NB4 (cell line): ENCODE results near the gene SLC23A1.

ENCODE experiments used
- DNase-seq: peaks from one replicate; pipeline ENCODE4 v3.0.0; 2010; ENCODE audit warnings: low read depth
- H3K4me3 ChIP-seq: one replicate; pipeline ENCODE4 v1.5.1; 2011; ENCODE audit warnings: mild to moderate bottlenecking, low read depth, low read length, moderate library complexity
- MYC ChIP-seq: IDR thresholded peaks from 2 replicates; pipeline ENCODE4 v1.6.1; 2011; ENCODE audit warnings: low read depth, low read length
- POLR2A ChIP-seq: IDR thresholded peaks from 2 replicates; pipeline ENCODE4 v1.6.1; 2011; ENCODE audit warnings: mild to moderate bottlenecking; ENCODE audit not compliant: insufficient read length; ENCODE audit errors: extremely low read depth
- TF ChIP-seq, protein P1 (sequence below): IDR thresholded peaks from one replicate; pipeline ENCODE4 v1.5.1; 2012; ENCODE audit warnings: low read depth, low read length
- TF ChIP-seq, protein P2 (sequence below): IDR thresholded peaks from 2 replicates; pipeline ENCODE4 v1.6.1; 2011; ENCODE audit warnings: low read depth, low read length

SLC23A1 gene

DNA sequence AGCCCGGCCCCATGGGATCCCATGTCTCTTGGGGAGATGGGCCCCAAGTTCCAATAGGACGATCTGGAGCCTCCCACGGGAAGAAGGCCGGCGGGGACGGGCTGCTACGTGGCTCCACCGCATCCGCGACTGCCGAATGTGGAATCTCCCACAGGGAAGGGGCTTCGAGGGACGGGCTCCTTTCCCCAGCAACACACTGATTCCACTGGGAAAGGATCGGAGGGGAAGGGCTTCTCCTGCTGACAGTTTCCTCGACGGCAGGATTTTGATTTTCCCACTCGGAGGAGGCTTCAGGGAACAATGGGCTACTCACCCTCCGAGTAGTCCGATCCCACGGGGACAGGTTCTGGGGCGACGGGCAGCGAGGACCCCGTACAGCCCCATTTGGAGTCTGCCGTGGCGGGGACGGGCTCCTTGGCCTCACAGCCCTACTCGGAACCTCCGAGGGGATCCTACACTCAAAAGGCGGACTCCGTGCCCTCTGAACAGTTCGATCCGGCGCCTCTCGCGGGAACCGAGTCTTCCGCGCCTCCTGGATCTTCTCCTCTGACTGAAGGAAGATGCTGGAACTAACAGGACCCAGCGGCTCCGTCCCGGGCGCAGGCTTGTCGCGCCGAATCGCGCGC lies 10.5 kb upstream of the SLC23A1 start:
- no peak for DNase-seq
- peak overlapping the region; percentile 70 for H3K4me3 ChIP-seq
- TF ChIP-seq, protein P1, sequence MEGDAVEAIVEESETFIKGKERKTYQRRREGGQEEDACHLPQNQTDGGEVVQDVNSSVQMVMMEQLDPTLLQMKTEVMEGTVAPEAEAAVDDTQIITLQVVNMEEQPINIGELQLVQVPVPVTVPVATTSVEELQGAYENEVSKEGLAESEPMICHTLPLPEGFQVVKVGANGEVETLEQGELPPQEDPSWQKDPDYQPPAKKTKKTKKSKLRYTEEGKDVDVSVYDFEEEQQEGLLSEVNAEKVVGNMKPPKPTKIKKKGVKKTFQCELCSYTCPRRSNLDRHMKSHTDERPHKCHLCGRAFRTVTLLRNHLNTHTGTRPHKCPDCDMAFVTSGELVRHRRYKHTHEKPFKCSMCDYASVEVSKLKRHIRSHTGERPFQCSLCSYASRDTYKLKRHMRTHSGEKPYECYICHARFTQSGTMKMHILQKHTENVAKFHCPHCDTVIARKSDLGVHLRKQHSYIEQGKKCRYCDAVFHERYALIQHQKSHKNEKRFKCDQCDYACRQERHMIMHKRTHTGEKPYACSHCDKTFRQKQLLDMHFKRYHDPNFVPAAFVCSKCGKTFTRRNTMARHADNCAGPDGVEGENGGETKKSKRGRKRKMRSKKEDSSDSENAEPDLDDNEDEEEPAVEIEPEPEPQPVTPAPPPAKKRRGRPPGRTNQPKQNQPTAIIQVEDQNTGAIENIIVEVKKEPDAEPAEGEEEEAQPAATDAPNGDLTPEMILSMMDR = no peak
- TF ChIP-seq MYC (no peak), POLR2A (no peak)
- TF ChIP-seq, protein P2, sequence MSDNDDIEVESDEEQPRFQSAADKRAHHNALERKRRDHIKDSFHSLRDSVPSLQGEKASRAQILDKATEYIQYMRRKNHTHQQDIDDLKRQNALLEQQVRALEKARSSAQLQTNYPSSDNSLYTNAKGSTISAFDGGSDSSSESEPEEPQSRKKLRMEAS = no peak

DNA sequence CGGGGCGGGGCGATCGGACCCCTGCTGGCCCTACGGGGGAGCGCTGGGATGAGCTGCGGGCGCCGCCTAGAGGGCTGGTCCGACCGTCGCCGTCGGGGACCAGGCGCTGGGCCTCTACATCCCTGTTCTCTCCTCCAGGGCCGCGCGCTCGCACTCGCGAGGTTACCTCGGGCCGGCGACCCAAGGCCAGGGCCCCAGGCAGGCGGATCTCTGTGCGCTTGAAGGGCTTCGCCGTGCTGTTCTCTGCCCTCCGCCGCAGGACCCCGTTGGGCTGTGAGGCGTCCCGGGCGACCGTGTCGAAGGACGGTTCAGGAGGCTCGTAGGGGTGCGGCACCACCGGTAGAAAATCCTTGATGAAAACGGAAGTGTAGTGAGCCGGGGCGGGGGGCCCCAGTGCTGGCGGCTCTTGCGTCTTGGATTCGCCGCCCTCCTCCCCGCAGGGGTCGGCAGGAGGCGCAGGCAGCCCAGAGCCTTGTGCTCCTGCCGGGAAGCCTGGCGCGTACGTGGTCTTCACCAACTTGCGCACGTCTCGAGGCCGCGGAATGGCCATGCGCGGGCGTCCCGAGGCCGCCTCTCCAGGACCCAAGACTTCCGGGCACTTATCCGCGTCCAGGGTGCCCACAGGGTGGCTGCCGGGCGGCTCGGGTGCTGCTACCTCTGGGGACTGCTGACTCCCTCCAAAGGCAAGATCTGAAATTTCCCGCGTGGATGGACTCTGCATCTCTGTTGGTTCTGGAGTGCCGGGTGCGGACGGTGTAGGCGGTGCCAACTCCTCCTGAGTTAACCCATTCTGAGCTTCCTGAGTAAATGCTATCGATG lies 9.8 kb upstream of the SLC23A1 start:
- H3K4me3 ChIP-seq = peak overlapping the region; percentile 70
- TF ChIP-seq, protein P2 = peak; percentile 24
- TF ChIP-seq, protein P1 = peak; percentile 69
- TF ChIP-seq POLR2A (peak; percentile 18), MYC (peak; percentile 15)
- peak; percentile 96 for DNase-seq

DNA sequence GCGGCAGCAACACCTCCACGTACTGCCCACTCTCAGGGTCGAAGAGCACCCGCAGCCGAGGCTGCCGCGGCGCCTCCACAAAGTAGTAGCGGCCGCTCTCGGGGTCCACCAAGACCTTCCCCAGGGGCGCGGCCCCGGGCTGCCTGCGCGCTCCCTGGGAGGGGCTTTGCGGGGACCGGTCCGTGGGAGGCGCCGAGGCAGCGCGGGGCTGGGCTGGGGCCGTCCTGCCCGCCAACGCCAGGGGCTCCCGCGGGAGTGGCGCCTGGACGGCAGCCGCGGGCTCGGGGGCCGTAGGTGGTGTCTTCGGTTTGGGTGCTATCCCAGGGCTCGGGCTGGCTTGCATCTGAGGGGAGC lies 9.2 kb upstream of the SLC23A1 start:
- no peak for DNase-seq
- peak overlapping the region; percentile 56 for H3K4me3 ChIP-seq
- TF ChIP-seq MYC = no peak
- TF ChIP-seq POLR2A = peak; percentile 14
- TF ChIP-seq, protein P2 = no peak

DNA sequence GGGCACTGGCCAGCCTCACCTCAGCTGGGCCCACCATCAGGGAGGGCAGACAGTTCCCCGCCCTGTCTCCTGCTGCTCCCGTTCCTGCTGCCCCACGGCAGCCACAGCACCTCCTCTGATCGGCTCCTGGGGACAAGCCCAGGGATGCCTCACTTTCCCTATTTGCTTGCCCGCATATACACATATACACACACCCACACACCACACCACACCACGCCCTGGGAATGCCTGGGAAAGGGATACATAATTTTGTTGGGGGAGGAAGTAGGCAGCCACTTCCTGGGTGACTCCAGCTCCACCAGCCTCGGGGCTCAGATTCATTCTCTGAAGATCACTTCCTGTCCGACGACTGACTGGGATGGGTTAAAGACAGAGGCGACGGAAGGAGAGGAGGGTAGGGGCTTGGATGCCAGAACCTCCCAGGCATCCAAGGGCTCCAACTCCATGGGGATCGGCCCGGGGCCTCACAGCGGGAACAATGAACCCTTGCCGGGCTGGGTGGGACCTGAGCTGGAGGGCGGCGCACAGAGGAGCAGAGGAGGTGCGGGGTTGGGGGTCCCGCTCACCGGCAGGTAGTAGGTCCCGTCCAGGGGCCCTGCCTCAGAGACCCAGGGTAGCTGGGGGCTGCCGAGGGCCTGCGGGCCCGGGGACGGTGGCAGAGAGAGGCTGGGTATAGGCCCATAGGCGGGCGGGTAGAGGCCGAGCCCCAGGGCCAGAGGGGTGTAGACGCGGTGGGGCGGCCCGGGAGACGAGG lies 8.7 kb upstream of the SLC23A1 start:
- peak; percentile 5 for TF ChIP-seq POLR2A
- TF ChIP-seq, protein P1 = no peak
- peak overlapping the region; percentile 56 for H3K4me3 ChIP-seq
- peak; percentile 70 for DNase-seq

DNA sequence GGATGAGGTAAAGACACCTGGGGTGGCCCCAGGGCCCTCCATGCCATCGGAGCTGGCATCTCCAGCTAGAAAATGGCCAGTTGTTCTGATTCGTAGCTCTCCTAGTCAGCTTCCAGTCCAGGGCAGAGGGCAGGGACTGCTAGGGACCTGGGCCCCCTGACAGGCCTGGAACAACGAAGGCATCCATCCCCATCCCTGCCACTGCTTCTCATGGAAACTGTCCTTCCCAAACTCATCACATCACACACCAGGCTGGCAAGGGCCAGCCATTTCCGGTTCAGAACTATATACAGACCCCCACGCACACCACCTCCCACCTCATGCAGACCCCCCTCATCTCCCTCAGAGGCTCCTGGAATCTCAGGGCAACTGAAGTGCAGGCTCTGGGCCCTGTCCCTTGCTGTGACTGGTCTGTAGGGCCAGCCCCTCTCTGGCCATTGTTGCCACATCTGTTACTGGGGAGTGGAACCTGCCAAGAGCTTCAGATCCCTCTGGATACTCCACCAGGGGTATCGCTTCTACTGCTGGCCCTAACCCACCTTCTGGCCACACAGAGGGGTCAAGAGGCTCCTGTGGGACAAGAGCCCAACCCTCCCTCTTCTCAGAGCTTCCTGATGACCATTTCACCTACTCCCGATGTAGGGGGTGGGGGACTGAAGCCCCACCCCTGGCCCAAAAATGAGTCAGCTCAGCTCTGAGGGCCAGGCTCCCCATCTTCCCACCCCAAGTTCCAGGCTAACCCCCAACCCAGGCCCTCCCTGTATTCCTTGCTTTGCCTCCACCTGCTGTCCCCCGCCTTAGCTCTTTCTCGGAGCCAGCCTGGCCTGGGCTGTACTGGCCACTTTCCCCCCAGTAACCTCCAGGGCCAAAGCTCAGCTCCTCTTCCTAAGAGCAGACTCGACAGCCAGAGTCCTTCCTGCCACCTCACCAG lies 7.8 kb upstream of the SLC23A1 start:
- TF ChIP-seq, protein P1 = no peak
- no peak for TF ChIP-seq POLR2A
- TF ChIP-seq, protein P2 = no peak
- no peak for TF ChIP-seq MYC
- peak overlapping the region; percentile 56 for H3K4me3 ChIP-seq
- no peak for DNase-seq
